ENCODE measurements around the gene ERC1.

Gene ERC1

DNA sequence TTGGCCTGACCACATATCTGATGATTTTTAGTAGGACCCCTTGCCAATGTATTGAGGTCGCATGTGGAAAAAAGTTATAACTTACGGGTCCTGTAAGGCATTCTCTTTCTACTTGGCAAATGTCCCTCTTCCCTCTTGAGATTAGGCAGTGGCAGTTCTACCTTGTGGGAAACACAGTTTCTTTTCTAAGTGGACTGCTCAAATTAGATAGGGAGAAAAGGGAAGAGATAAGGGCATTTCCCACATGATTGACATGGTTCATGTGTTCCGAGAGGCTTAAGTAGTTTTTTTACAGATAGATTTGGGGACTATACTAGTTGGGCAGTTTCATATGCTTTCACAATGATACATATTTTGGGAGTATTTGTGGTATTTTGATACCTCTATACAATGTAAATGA is 448.7 kb downstream of the ERC1 start:
- no peak overlapping the region for H2BK120ac ChIP-seq (ENCODE audit: low read depth, low read length)
- no peak overlapping the region for H3K14ac ChIP-seq (ENCODE audit: low read length in 2 of 2)
- no peak overlapping the region for H3K4me3 ChIP-seq (ENCODE audit: insufficient read depth in 1 of 2, low read depth in 1 of 2, low read length in 2 of 2)
- H4K8ac ChIP-seq (ENCODE audit: low read length) = no peak overlapping the region
- no peak overlapping the region for H3K23ac ChIP-seq (ENCODE audit: low read length in 2 of 2)
- H2AK5ac ChIP-seq (ENCODE audit: low read length, severe bottlenecking) = no peak overlapping the region
- no peaks in the 10 kb centered on the region for H3K27me3 ChIP-seq (ENCODE audit: control insufficient read depth in 1 of 2, insufficient read depth in 1 of 2, low read length in 2 of 2)
- H2AFZ ChIP-seq (ENCODE audit: low read depth, low read length) = no peak overlapping the region
- H3K79me1 ChIP-seq (replicated peaks; ENCODE audit: low read length, poor library complexity, severe bottlenecking) = no peaks in the 10 kb centered on the region
- no peak overlapping the region for H3K27ac ChIP-seq (ENCODE audit: low read length, poor library complexity, severe bottlenecking)
- H2BK12ac ChIP-seq (ENCODE audit: low read length in 2 of 2) = no peak overlapping the region
- peaks cover 10% of the 10 kb centered on the region for H3K4me1 ChIP-seq (ENCODE audit: control insufficient read depth, insufficient read depth, low read depth, low read length)
- no peak overlapping the region for H4K91ac ChIP-seq (ENCODE audit: low read length)
- no peak for DNase-seq
- no peak overlapping the region for H3K4me2 ChIP-seq (ENCODE audit: low read length, poor library complexity, severe bottlenecking)
- no peak overlapping the region for H3K18ac ChIP-seq (ENCODE audit: low read depth in 1 of 2, low read length in 2 of 2)
- H3K4ac ChIP-seq (ENCODE audit: low read depth in 1 of 2, low read length in 2 of 2) = no peak overlapping the region
- H3K9me3 ChIP-seq (ENCODE audit: control insufficient read depth, low read length) = no peaks in the 10 kb centered on the region
- H2BK15ac ChIP-seq (ENCODE audit: low read depth, poor library complexity, severe bottlenecking) = no peak overlapping the region
- H3K36me3 ChIP-seq (ENCODE audit: control insufficient read depth in 1 of 2, insufficient read depth in 2 of 2, low read depth in 1 of 2, low read length in 2 of 2) = no peaks in the 10 kb centered on the region
- H3K9ac ChIP-seq (ENCODE audit: low read length) = no peak overlapping the region
- no peak overlapping the region for H2BK5ac ChIP-seq (ENCODE audit: low read depth, low read length, poor library complexity, severe bottlenecking)
- WGBS = 89% methylated on average over 3 of the region's 3 CpGs

GRCh38 chr12:1443421-1444141 is 452.6 kb downstream of the ERC1 start:
- 95% methylated on average over 7 of the region's 8 CpGs for WGBS

DNA sequence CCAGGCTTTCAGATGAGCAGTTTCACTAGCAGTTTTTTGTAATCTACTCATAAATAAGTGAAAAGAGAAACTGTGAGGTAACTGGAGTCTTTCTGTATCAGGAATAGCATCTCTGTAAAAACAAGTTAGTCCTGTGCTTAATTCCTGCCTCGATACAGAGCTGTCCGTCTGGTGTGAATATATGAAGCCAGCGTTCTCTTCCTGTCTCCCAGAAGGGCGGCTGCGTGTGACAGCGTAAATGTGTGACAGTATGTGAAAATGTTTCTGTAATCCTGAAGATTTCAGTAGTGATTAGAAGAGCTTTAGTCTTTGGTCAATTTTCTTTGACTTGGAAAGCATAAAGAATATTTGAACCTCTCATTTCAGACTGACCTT is 453.1 kb downstream of the ERC1 start:
- peaks cover 5 to 22% of the 10 kb centered on the region in 2 experiments for H3K36me3 ChIP-seq (ENCODE audit: control insufficient read depth in 1 of 2, insufficient read depth in 2 of 2, low read depth in 1 of 2, low read length in 2 of 2)
- H3K4me3 ChIP-seq (ENCODE audit: insufficient read depth in 1 of 2, low read depth in 1 of 2, low read length in 2 of 2) = peak overlapping the region in 1 of 2 experiments; percentile 63
- H3K4ac ChIP-seq (ENCODE audit: low read depth in 1 of 2, low read length in 2 of 2) = no peak overlapping the region
- H3K9me3 ChIP-seq (ENCODE audit: control insufficient read depth, low read length) = no peaks in the 10 kb centered on the region
- H2BK120ac ChIP-seq (ENCODE audit: low read depth, low read length) = no peak overlapping the region
- H3K14ac ChIP-seq (ENCODE audit: low read length in 2 of 2) = no peak overlapping the region
- H3K27me3 ChIP-seq (ENCODE audit: control insufficient read depth in 1 of 2, insufficient read depth in 1 of 2, low read length in 2 of 2) = no peaks in the 10 kb centered on the region
- peaks cover 3% of the 10 kb centered on the region for H3K79me1 ChIP-seq (replicated peaks; ENCODE audit: low read length, poor library complexity, severe bottlenecking)
- H3K4me1 ChIP-seq (ENCODE audit: control insufficient read depth, insufficient read depth, low read depth, low read length) = peaks cover 8% of the 10 kb centered on the region
- no peak overlapping the region for H3K18ac ChIP-seq (ENCODE audit: low read depth in 1 of 2, low read length in 2 of 2)
- 90% methylated on average over 6 of the region's 6 CpGs for WGBS
- no peak overlapping the region for H4K91ac ChIP-seq (ENCODE audit: low read length)
- H2BK5ac ChIP-seq (ENCODE audit: low read depth, low read length, poor library complexity, severe bottlenecking) = no peak overlapping the region
- H2AK5ac ChIP-seq (ENCODE audit: low read length, severe bottlenecking) = no peak overlapping the region
- no peak overlapping the region for H2BK12ac ChIP-seq (ENCODE audit: low read length in 2 of 2)
- H3K23ac ChIP-seq (ENCODE audit: low read length in 2 of 2) = no peak overlapping the region
- no peak overlapping the region for H3K4me2 ChIP-seq (ENCODE audit: low read length, poor library complexity, severe bottlenecking)
- H2AFZ ChIP-seq (ENCODE audit: low read depth, low read length) = no peak overlapping the region
- DNase-seq = no peak
- H2BK15ac ChIP-seq (ENCODE audit: low read depth, poor library complexity, severe bottlenecking) = no peak overlapping the region
- H3K9ac ChIP-seq (ENCODE audit: low read length) = peak overlapping the region; percentile 84
- peak overlapping the region; percentile 78 for H3K27ac ChIP-seq (ENCODE audit: low read length, poor library complexity, severe bottlenecking)
- H4K8ac ChIP-seq (ENCODE audit: low read length) = no peak overlapping the region

More at GRCh38 chr12:1443421-1444141, 452.6 kb downstream of the ERC1 start:
- Histone ChIP-seq H2BK120ac (ENCODE audit: low read depth, low read length) (no peak overlapping the region), H3K9me3 (ENCODE audit: control insufficient read depth, low read length) (no peaks in the 10 kb centered on the region), H3K27ac (ENCODE audit: low read length, poor library complexity, severe bottlenecking) (peak overlapping the region; percentile 78), H3K14ac (ENCODE audit: low read length in 2 of 2) (no peak overlapping the region), H2BK15ac (ENCODE audit: low read depth, poor library complexity, severe bottlenecking) (no peak overlapping the region), H3K9ac (ENCODE audit: low read length) (peak overlapping the region; percentile 84), H3K18ac (ENCODE audit: low read depth in 1 of 2, low read length in 2 of 2) (no peak overlapping the region), H3K4ac (ENCODE audit: low read depth in 1 of 2, low read length in 2 of 2) (no peak overlapping the region), H3K4me2 (ENCODE audit: low read length, poor library complexity, severe bottlenecking) (no peak overlapping the region), H2AFZ (ENCODE audit: low read depth, low read length) (no peak overlapping the region), H3K79me1 (replicated peaks; ENCODE audit: low read length, poor library complexity, severe bottlenecking) (peaks cover 2% of the 10 kb centered on the region), H3K4me1 (ENCODE audit: control insufficient read depth, insufficient read depth, low read depth, low read length) (peaks cover 8% of the 10 kb centered on the region), H2AK5ac (ENCODE audit: low read length, severe bottlenecking) (no peak overlapping the region), H3K4me3 (ENCODE audit: insufficient read depth in 1 of 2, low read depth in 1 of 2, low read length in 2 of 2) (peak overlapping the region in 1 of 2 experiments; percentile 63), H2BK12ac (ENCODE audit: low read length in 2 of 2) (no peak overlapping the region), H3K23ac (ENCODE audit: low read length in 2 of 2) (no peak overlapping the region), H3K27me3 (ENCODE audit: control insufficient read depth in 1 of 2, insufficient read depth in 1 of 2, low read length in 2 of 2) (no peaks in the 10 kb centered on the region), H4K91ac (ENCODE audit: low read length) (no peak overlapping the region), H3K36me3 (ENCODE audit: control insufficient read depth in 1 of 2, insufficient read depth in 2 of 2, low read depth in 1 of 2, low read length in 2 of 2) (peaks cover 2 to 19% of the 10 kb centered on the region in 2 experiments), H4K8ac (ENCODE audit: low read length) (peak overlapping the region; percentile 36), H2BK5ac (ENCODE audit: low read depth, low read length, poor library complexity, severe bottlenecking) (no peak overlapping the region)
- no peak for DNase-seq

DNA sequence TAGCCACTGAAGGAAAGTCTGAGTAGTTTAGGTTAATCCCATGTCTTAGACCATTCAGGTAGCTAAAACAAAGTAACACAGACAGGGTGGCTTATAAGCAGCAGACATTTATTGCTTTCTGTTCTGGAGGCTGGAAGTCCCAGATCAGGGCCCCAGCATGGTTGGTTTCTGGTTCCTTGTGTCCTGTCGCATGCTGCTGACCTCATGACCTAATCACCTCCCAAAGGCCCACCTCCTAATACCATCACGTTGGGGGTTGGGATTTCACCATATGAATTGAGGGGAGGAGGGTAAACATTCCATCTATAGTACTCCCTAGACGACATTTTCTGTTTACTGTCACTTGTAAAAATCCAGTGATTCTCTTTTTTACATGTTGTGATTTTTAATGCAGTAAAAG is 454.8 kb downstream of the ERC1 start:
- H2AK5ac ChIP-seq (ENCODE audit: low read length, severe bottlenecking) = no peak overlapping the region
- no peaks in the 10 kb centered on the region for H3K9me3 ChIP-seq (ENCODE audit: control insufficient read depth, low read length)
- no peak overlapping the region for H3K23ac ChIP-seq (ENCODE audit: low read length in 2 of 2)
- H3K27me3 ChIP-seq (ENCODE audit: control insufficient read depth in 1 of 2, insufficient read depth in 1 of 2, low read length in 2 of 2) = no peaks in the 10 kb centered on the region
- H3K4ac ChIP-seq (ENCODE audit: low read depth in 1 of 2, low read length in 2 of 2) = no peak overlapping the region
- no peak overlapping the region for H4K91ac ChIP-seq (ENCODE audit: low read length)
- H3K9ac ChIP-seq (ENCODE audit: low read length) = no peak overlapping the region
- H4K8ac ChIP-seq (ENCODE audit: low read length) = no peak overlapping the region
- no peak overlapping the region for H3K18ac ChIP-seq (ENCODE audit: low read depth in 1 of 2, low read length in 2 of 2)
- H3K4me1 ChIP-seq (ENCODE audit: control insufficient read depth, insufficient read depth, low read depth, low read length) = peaks cover 8% of the 10 kb centered on the region
- H2BK15ac ChIP-seq (ENCODE audit: low read depth, poor library complexity, severe bottlenecking) = no peak overlapping the region
- H3K14ac ChIP-seq (ENCODE audit: low read length in 2 of 2) = no peak overlapping the region
- no peak overlapping the region for H2AFZ ChIP-seq (ENCODE audit: low read depth, low read length)
- DNase-seq = no peak
- peaks cover 3% of the 10 kb centered on the region for H3K79me1 ChIP-seq (replicated peaks; ENCODE audit: low read length, poor library complexity, severe bottlenecking)
- H3K36me3 ChIP-seq (ENCODE audit: control insufficient read depth in 1 of 2, insufficient read depth in 2 of 2, low read depth in 1 of 2, low read length in 2 of 2) = peaks cover 5 to 24% of the 10 kb centered on the region in 2 experiments
- no CpG with 5 or more reads among the region's 3 CpGs for WGBS
- no peak overlapping the region for H2BK120ac ChIP-seq (ENCODE audit: low read depth, low read length)
- no peak overlapping the region for H2BK5ac ChIP-seq (ENCODE audit: low read depth, low read length, poor library complexity, severe bottlenecking)
- no peak overlapping the region for H3K4me2 ChIP-seq (ENCODE audit: low read length, poor library complexity, severe bottlenecking)
- H3K4me3 ChIP-seq (ENCODE audit: insufficient read depth in 1 of 2, low read depth in 1 of 2, low read length in 2 of 2) = no peak overlapping the region
- no peak overlapping the region for H3K27ac ChIP-seq (ENCODE audit: low read length, poor library complexity, severe bottlenecking)
- H2BK12ac ChIP-seq (ENCODE audit: low read length in 2 of 2) = no peak overlapping the region

Measured in mesenchymal stem cell (in vitro differentiated cells and primary cell).